ENCODE data around the gene RPRD2.
A peak's percentile ranks its signal among the peaks of the same experiment; 100 is the strongest.
"Not testable (repeated sequence)": the region's sequence is repeated elsewhere in the genome, so short reads cannot be mapped to it uniquely, and the experiment has no call there.

The RPRD2 gene

GRCh38 chr1:150363426-150364230 lies at the start of gene RPRD2:
RPRD2 (plus strand) TSS chr1:150364147; CDS start chr1:150364715, 568 bp downstream.
- DNase-seq (ENCODE audit: low spot score), result peak; percentile 100

DNA sequence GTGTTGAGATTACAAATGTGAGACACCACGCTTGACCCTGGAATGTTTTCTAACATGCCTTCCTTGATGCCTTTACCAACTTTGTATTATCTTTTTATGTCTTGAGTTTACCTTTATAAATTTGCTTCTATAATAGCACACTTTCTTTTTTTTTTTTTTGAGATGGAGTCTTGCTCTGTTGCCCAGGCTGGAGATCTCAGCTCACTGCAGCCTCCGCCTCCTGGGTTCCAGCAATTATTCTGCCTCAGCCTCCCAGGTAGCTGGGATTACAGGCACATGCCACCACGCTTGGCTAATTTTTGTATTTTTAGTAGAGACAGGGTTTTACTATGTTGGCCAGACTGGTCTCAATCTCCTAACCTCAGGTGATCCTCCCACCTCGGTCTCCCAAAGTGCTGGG lies 49.3 kb upstream of the RPRD2 start:
- DNase-seq (ENCODE audit: low spot score), result not testable (repeated sequence)

DNA sequence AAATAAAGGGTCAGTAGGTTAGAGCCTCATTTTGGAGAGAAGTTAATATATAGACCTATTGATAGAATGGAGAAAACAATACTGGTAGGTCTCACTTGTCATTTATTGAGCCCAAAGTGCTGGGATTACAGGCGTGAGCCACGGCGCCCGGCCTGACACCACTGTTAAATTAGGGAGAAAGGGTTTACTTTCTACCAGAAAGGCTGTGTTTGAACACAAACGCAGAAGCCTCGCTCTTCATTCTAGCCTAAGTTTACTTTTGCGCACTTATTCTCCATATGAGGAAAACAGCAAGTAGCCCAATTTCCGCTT lies 43.3 kb upstream of the RPRD2 start:
- no peak for DNase-seq (ENCODE audit: low spot score)

- DNase-seq (ENCODE audit: low spot score), result no peak
Observed at GRCh38 chr1:150321826-150322166, 42.2 kb upstream of the RPRD2 start.

DNA sequence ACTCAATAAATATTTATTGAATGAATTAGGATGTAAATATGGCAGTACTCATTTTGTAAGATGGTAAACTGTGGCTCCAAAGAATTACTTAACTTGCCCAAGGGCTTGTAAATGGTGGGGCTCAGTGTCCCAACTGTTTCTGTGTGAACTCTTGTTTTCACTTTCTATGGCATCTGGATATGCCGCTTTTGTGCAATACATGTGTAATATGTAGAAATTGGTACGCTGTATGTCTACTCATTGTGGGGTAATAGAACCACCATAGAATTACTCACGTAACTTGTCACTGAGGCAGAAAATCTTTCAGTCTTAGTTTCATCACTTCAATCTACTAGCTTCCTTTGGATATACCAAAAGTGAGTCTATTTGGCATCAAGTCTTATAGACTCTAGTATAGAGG lies 41.6 kb upstream of the RPRD2 start:
- peak; percentile 4 for DNase-seq (ENCODE audit: low spot score)

DNA sequence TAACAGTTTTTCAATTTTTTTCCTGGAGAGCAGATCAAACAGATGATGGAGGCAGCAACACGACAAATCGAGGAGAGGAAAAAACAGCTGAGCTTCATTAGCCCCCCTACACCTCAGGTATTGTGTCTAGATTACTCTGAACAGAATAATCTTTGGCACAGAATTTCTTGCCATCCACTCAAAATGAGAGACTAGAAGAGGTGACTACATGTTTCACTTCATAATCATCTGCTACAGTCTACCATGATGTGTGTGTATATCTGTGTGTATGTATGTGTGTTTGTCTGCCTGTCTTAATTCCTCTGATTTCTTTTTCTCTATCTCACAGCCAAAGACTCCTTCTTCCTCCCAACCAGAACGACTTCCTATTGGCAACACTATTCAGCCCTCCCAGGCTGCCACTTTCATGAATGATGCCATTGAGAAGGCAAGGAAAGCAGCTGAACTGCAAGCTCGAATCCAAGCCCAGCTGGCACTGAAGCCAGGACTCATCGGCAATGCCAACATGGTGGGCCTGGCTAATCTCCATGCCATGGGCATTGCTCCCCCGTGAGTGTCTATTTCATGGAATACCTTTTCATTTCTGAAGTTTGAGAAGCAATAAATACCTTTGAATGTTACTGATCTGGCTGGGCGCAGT lies 31.2 kb upstream of the RPRD2 start:
- no peak for DNase-seq (ENCODE audit: low spot score)

- DNase-seq (ENCODE audit: low spot score), result no peak
Observed at GRCh38 chr1:150346316-150346715, 17.6 kb upstream of the RPRD2 start.

- no peak for DNase-seq (ENCODE audit: low spot score)
Observed at GRCh38 chr1:150352866-150353265, 11.1 kb upstream of the RPRD2 start.

DNA sequence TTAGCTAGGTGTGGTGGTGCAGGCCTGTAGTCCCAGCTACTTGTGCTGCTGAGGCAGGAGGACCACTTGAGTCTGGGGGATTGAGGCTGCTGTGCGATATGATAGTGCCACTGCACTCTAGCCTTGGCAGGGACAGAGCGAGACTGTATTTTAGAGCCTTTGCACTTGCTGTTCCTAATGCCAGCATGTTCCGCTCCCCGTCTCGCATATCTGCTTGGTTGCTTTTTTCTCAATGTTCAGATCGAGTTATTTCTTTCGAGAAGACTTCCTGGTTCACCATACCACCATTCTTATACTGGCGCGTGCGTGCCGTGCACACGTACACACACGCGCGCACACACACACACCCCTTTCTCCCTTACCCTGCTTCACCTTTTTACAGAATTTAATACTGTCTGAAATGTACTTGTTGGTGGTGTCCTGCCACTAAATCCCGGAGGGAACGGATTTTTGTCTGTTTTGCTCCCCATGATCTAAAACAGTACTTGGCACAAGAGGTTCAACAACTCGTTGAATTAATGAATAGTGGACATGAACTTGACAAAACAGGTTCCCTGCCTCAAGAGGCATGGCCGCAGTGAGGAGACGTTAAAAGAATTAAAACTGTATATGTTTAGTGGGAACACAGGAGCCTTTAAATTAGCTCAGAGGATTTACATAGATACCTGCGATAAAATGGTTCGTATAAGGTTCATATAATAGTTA lies 1.1 kb upstream of the RPRD2 start:
- peak; percentile 32 for DNase-seq (ENCODE audit: low spot score)

DNA sequence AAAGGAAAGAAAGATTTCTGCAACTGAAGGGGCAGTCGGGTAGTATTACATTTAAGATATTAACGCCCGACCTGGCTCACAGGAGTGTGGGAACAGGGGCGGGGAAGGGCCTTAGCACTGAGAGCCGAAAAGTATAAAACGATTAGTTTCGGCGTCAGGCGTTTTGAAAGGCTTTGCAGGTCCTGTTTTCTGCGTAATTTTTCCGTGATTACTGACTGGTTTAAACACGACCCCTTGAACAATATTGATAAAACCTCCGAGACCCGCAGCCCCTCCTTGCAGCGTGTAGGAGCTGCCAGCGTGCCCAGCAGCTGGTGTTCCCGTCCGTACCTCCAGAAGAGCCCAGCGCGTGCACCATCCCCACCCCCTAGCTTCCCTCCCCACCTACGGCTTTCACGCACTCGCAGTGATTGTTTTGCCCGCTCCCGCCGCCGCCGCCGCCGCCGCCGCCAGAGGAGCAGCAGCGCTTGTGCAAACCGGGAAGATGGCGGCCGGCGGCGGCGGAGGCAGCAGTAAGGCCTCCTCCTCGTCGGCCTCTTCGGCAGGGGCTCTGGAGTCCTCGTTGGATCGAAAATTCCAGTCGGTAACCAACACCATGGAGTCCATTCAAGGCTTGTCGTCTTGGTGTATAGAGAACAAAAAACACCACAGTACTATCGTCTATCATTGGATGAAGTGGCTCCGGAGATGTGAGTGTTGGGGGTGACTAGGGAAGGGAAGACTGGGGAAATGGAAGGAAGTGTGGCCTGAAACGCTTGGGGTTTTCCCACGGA lies 470 bp downstream of the RPRD2 start:
- DNase-seq (ENCODE audit: low spot score), result peak; percentile 72

- peak; percentile 8 for DNase-seq (ENCODE audit: low spot score)
Observed at GRCh38 chr1:150365941-150366340, 2.0 kb downstream of the RPRD2 start.

GRCh38 chr1:150366416-150367296 lies 2.7 kb downstream of the RPRD2 start:
- DNase-seq (ENCODE audit: low spot score), result peak; percentile 8

- no peak for DNase-seq (ENCODE audit: low spot score)
Observed at GRCh38 chr1:150371110-150371509, 7.2 kb downstream of the RPRD2 start.

DNA sequence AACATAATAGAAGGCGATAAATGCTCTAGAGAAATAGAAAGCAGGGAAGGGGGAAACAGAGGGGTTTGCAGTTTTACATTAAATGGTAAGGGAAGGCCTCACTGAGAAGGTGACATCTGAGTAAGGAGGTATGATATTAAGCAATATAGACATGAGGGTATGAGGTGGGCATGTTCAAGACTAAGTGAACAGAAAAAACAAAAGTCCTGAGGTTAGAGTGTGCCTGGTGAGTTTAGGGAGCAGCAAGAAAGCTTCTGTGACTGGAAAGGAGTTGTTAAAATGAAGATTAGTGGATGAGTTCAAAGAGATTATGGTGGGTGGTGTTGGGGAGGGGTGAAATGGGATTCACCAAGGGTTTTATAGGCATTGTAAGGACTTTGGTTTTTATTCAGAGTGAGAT lies 8.6 kb downstream of the RPRD2 start:
- DNase-seq (ENCODE audit: low spot score), result no peak

GRCh38 chr1:150376110-150376509 lies 12.2 kb downstream of the RPRD2 start:
- no peak for DNase-seq (ENCODE audit: low spot score)

GRCh38 chr1:150383631-150384324 lies 19.8 kb downstream of the RPRD2 start:
- no peak for DNase-seq (ENCODE audit: low spot score)

- DNase-seq (ENCODE audit: low spot score), result no peak
Observed at GRCh38 chr1:150385537-150386445, 21.8 kb downstream of the RPRD2 start.

DNA sequence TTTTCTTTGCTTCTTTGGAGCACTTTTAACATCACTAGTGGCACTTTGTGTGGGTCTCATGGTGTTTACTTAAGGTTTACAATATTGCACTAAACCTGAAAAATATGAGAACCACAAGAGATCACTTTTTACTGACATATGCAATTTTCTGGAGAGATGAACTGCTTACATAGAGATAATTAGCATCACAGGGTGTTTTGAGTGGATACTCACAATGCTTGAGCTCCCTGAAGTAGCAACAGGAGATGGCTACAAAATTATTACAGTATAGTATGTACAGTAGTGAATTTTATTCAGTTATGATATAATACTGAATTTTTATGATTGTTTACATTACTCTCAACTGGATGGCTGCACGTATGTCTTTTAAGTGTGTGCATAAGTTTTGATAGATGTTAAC lies 22.6 kb downstream of the RPRD2 start:
- no peak for DNase-seq (ENCODE audit: low spot score)

DNA sequence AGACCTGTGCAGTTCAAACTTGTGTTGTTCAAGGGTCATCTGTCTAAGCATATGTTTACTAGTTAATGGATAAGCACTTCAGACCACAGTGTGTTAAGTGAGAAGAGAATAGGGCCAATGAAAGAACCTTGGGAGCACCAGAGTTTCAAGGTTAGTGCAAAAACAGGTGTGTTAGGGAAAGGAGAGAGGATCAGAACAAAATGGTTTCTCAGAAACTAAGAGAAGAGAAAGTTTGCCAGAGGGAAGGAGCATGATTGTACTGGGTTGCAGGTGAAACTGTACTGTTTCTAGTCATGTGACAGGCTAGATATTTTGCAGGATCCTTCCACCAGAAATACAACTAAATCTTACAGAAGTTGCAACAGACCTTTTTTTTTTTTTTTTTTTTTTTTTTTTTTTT lies 23.3 kb downstream of the RPRD2 start:
- DNase-seq (ENCODE audit: low spot score), result no peak

- no peak for DNase-seq (ENCODE audit: low spot score)
Observed at GRCh38 chr1:150388241-150388640, 24.3 kb downstream of the RPRD2 start.
